ENCODE results near the gene SCGN. TPM values are rescaled to one million over a fixed set of nuclear protein-coding genes. Genes with fewer than 3 reads are reported as not detected.
"Not testable (repeated sequence)": the region's sequence is repeated elsewhere in the genome, so short reads cannot be mapped to it uniquely, and the experiment has no call there.

Gene SCGN
- total and polyA plus RNA-seq, 5 experiments from 2014 or later: not detected

DNA sequence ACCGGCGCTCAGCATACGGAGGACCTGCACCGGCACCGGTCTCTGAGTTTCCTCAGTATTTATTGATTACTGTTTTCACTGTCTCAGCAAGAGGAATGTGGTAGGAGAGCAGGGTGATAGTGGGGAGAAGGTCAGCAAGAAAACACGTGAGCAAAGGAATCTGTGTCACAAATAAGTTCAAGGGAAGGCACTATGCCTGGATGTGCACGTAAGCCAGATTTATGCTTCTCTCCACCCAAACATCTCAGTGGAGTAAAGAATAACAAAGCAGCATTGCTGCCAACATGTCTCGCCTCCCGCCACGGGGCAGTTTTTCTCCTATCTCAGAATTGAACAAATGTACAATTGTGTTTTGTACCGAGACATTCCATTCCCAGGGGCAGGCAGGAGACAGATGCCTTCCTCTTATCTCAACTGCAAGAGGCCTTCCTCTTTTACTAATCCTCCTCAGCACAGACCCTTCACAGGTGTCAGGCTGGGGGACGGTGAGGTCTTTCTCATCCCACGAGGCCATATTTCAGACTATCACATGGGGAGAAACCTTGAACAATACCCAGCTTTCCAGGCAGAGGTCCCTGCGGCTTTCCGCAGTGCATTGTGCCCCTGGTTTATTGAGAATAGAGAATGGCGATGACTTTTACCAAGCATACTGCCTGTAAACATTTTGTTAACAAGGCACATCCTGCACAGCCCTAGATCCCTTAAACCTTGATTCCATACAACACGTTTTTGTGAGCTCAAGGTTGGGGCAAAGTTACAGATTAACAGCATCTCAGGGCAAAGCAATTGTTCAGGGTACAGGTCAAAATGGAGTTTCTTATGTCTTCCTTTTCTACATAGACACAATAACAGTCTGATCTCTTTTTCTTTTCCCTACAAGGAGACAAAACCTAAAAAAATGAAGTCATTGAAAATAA, 96.8 kb downstream of the SCGN start:
- H3K27me3 Mint-ChIP-seq, H3K27ac Mint-ChIP-seq, H3K9me3 Mint-ChIP-seq, POLR2A ChIA-PET, DNase-seq, H3K4me1 Mint-ChIP-seq, H3K4me3 Mint-ChIP-seq, ATAC-seq, H3K36me3 Mint-ChIP-seq: not testable (repeated sequence)

DNA sequence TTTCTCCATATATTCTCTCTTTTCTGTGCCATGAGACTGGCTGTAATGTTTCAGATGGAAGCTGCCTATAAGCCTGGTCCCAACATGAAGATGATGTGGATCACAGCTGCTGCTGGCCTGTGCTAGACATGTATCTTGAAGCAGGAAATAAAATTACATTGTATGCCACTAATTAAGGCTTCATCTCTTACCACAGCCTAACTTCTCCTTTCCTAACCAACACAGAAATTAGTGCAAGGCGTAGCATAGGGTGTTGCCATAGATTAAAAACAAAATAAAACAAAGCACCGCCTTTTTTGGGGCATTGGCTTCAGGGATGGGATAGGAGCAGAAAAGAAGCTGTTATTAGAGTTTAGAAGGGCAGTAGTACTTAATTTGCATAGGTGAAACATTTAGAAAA, 97.8 kb downstream of the SCGN start:
- H3K4me1 Mint-ChIP-seq: peaks cover 0 to 4% (median 0%) of the 10 kb centered on the region in 4 donors
- no peaks in the 10 kb centered on the region for H3K9me3 Mint-ChIP-seq
- H3K27ac Mint-ChIP-seq: no peak overlapping the region
- no peak for DNase-seq
- H3K4me3 Mint-ChIP-seq: no peak overlapping the region
- H3K27me3 Mint-ChIP-seq: peaks cover 0 to 4% (median 0%) of the 10 kb centered on the region in 5 donors
- ATAC-seq: no peak
- H3K36me3 Mint-ChIP-seq: no peaks in the 10 kb centered on the region
- POLR2A ChIA-PET: no interaction called here

DNA sequence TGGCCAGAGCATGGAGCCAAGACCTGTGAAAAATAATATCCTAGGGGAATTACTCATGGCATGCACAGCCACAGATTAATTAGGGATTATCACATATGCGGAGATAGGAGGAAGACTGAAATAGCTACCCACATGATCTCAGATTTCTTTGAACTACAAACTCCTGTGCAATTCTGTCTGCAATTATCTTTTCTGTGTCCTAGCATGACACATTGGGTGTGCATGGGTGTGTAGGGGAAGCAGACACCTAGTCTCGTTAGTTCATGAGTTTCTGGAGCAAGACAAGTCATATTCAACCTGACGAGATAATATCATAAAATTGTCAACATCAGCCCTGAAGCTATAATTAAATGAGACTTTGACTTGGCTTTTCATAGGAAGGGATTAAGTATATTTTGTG, 98.9 kb downstream of the SCGN start:
- no peak for DNase-seq
- POLR2A ChIA-PET: no interaction called here
- no peak for ATAC-seq
- peaks cover 0 to 4% (median 0%) of the 10 kb centered on the region in 4 donors for H3K4me1 Mint-ChIP-seq
- H3K36me3 Mint-ChIP-seq: no peaks in the 10 kb centered on the region
- H3K27me3 Mint-ChIP-seq: peaks cover 0 to 4% (median 0%) of the 10 kb centered on the region in 5 donors
- no peak overlapping the region for H3K27ac Mint-ChIP-seq
- no peak overlapping the region for H3K4me3 Mint-ChIP-seq
- H3K9me3 Mint-ChIP-seq: no peaks in the 10 kb centered on the region

Other genes with a start within 250 kb of the SCGN start
- not detected for gene SLC17A4, start 102.5 kb downstream of the SCGN start, total RNA-seq
- not detected for gene SLC17A4, start 102.5 kb downstream of the SCGN start, polyA plus RNA-seq
- gene SLC17A1, start 179.8 kb downstream of the SCGN start, total RNA-seq: not detected
- gene SLC17A1, start 179.8 kb downstream of the SCGN start, polyA plus RNA-seq: not detected
- gene SLC17A3, start 222.0 kb downstream of the SCGN start, total RNA-seq: not detected
- gene SLC17A3, start 222.0 kb downstream of the SCGN start, polyA plus RNA-seq: under 1 TPM in 1 of 3 donors, not detected in 2; 0.35 TPM

All from naive thymus-derived CD8-positive, alpha-beta T cell (primary cell).